Lung (tissue), 12 donors: Measurements from ENCODE around the gene A3GALT2. TPM values are rescaled to one million over a fixed set of nuclear protein-coding genes. Genes with fewer than 3 reads are reported as not detected.

ENCODE experiments used
- ATAC-seq: fragments of 200-7000 bp; cut with Tn5 transposase; one replicate; pipeline ENCODE4 v1.9.1; 2020; ENCODE audit warnings: moderate number of reproducible peaks; ENCODE audit not compliant: insufficient read depth, low FRiP score
- DNase-seq, 3 donors: peaks; one replicate each; pipeline ENCODE4 v3.0.0-alpha.2; 2013 to 2017
- H3K27ac ChIP-seq, 2 donors: one replicate each; pipeline ENCODE4 v1.5.1; 2013; ENCODE audit warnings: mild to moderate bottlenecking in 2 of 2, moderate library complexity in 2 of 2, control low read depth in 1 of 2, inconsistent platforms in 1 of 2, low read depth in 1 of 2, low read length in 1 of 2
- H3K27me3 ChIP-seq, 3 donors: one replicate each; pipeline ENCODE4 v1.5.1; 2013; ENCODE audit warnings: low read length in 2 of 3; ENCODE audit not compliant: control insufficient read depth in 3 of 3, insufficient read depth in 3 of 3
- H3K36me3 ChIP-seq, 4 donors: one replicate each; pipeline ENCODE4 v1.5.1; 2013; ENCODE audit warnings: low read length in 4 of 4, mild to moderate bottlenecking in 1 of 4, moderate library complexity in 1 of 4; ENCODE audit not compliant: control insufficient read depth in 4 of 4, insufficient read depth in 4 of 4
- H3K4me1 ChIP-seq, 5 donors: one replicate each; pipeline ENCODE4 v1.5.1; 2013; ENCODE audit warnings: low read length in 5 of 5, mild to moderate bottlenecking in 2 of 5, moderate library complexity in 1 of 5; ENCODE audit not compliant: control insufficient read depth in 5 of 5, insufficient read depth in 5 of 5
- H3K4me3 ChIP-seq: one replicate; pipeline ENCODE4 v1.5.1; 2013; ENCODE audit warnings: mild to moderate bottlenecking, control low read depth, moderate library complexity
- H3K9ac ChIP-seq, 2 donors: one replicate each; pipeline ENCODE4 v1.5.1; 2013; ENCODE audit warnings: low read length in 2 of 2, control low read depth in 1 of 2; ENCODE audit not compliant: insufficient read depth in 1 of 2
- H3K9me3 ChIP-seq, 4 donors: one replicate each; pipeline ENCODE4 v1.5.1; 2013; ENCODE audit warnings: low read length in 3 of 4, mild to moderate bottlenecking in 1 of 4, moderate library complexity in 1 of 4; ENCODE audit not compliant: control insufficient read depth in 4 of 4, insufficient read depth in 3 of 4
- WGBS, 2 donors: extraction: QIAGEN DNeasy Blood & Tissue Kit; methylation state at CpG; one replicate each; pipeline ENCODE4 v1.1.7; 2013; 5-methylcytosine and 5-hydroxymethylcytosine counted together
- polyA plus RNA-seq, 2 donors: library from polyadenylated mRNA; stranded (reverse); fragments of 200-250 nt; gene quantifications; one replicate each; pipeline ENCODE4 v1.2.1, GENCODE V29; 2013
- total RNA-seq, 2 donors: library from RNA; depleted of rRNA in 1 of 2; stranded (reverse); fragments of >200 nt in 1 of 2; gene quantifications; one replicate each; pipeline ENCODE4 v1.2.1, GENCODE V29; 2014 to 2021
- TF ChIP-seq, protein P1 (sequence below): IDR thresholded peaks from 2 replicates; pipeline ENCODE4 v1.5.1; 2012; ENCODE audit warnings: mild to moderate bottlenecking; ENCODE audit errors: control extremely low read depth, extremely low read depth
- donor health status: control.
- donor health status: control.
- donor health status: Bipolar disorder and iron deficiency.
- donor health status: healthy.
- donor health status: DM: yes; HTN: yes; CAD: no.

A3GALT2 gene
- total and polyA plus RNA-seq, 4 donors, result 0.07 to 0.28 TPM; not detected in 2

DNA sequence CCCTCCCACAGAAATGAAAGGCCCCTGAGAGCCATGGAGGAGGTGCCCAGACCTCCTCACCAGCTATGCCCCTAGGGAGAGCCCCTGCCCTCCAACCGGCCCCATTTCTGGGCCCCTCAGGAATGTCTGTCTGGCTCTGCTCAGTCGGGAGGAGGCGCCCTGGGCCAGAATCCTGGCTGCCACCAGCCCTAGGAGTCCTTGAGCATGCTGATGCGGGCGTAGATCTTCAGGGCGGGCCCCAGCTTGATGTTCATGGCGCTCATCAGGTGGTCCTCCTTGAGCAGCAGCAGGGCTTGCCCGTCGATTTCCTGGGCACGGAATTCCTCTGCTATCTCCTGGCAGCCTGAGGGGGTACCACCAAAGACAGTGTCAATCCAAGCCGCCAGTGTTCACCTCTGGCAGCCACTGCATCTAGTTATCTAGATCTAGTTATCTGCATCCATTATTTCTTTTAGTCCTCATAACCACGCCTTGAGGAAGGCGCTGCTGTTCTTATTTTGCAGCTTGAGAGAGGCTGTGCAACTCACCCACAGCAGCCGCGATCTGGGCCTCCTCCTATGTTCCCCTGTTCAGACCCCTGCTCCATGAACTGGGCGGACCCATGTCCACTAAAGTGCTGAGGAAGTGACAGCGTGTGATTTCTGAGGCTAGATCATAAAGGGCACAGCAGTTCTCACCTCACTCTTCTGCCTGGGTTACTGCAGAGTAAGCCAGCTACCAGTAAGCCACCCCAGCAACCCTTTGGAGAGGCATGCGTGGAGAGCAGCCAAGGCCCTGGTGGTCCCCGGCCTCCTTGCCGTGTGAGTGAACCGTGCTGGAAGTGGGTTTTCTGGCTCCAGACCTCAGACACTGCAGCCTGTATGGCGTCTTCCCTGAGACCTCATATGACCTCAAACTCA is 4.0 kb upstream of the A3GALT2 start:
- Histone ChIP-seq H3K9ac (no peak overlapping the region), H3K27me3 (no peaks in the 10 kb centered on the region), H3K4me1 (peaks cover 0 to 8% (median 0%) of the 10 kb centered on the region in 5 donors), H3K4me3 (no peak overlapping the region), H3K9me3 (no peaks in the 10 kb centered on the region), H3K27ac (peak overlapping the region in 1 of 2 donors; percentile 6), H3K36me3 (peaks cover 55 to 64% (median 61%) of the 10 kb centered on the region in 4 donors)
- 83 to 85% methylated on average over 22 of the region's 22 CpGs for WGBS, 2 donors
- DNase-seq (no peak), ATAC-seq (no peak)
- TF ChIP-seq, protein P1, sequence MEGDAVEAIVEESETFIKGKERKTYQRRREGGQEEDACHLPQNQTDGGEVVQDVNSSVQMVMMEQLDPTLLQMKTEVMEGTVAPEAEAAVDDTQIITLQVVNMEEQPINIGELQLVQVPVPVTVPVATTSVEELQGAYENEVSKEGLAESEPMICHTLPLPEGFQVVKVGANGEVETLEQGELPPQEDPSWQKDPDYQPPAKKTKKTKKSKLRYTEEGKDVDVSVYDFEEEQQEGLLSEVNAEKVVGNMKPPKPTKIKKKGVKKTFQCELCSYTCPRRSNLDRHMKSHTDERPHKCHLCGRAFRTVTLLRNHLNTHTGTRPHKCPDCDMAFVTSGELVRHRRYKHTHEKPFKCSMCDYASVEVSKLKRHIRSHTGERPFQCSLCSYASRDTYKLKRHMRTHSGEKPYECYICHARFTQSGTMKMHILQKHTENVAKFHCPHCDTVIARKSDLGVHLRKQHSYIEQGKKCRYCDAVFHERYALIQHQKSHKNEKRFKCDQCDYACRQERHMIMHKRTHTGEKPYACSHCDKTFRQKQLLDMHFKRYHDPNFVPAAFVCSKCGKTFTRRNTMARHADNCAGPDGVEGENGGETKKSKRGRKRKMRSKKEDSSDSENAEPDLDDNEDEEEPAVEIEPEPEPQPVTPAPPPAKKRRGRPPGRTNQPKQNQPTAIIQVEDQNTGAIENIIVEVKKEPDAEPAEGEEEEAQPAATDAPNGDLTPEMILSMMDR, result no peak

GRCh38 chr1:33323663-33324477 is 3.0 kb upstream of the A3GALT2 start:
- TF ChIP-seq, protein P1, result no peak
- peak in 1 of 3 donors; percentile 49 for DNase-seq
- Histone ChIP-seq H3K4me1 (peaks cover 0 to 8% (median 0%) of the 10 kb centered on the region in 5 donors), H3K9ac (no peak overlapping the region), H3K36me3 (peaks cover 46 to 56% (median 50%) of the 10 kb centered on the region in 4 donors), H3K27me3 (no peaks in the 10 kb centered on the region), H3K9me3 (no peaks in the 10 kb centered on the region), H3K4me3 (no peak overlapping the region), H3K27ac (no peak overlapping the region)
- no peak for ATAC-seq
- WGBS, 2 donors, result 81 to 87% methylated on average over 14 of the region's 14 CpGs

DNA sequence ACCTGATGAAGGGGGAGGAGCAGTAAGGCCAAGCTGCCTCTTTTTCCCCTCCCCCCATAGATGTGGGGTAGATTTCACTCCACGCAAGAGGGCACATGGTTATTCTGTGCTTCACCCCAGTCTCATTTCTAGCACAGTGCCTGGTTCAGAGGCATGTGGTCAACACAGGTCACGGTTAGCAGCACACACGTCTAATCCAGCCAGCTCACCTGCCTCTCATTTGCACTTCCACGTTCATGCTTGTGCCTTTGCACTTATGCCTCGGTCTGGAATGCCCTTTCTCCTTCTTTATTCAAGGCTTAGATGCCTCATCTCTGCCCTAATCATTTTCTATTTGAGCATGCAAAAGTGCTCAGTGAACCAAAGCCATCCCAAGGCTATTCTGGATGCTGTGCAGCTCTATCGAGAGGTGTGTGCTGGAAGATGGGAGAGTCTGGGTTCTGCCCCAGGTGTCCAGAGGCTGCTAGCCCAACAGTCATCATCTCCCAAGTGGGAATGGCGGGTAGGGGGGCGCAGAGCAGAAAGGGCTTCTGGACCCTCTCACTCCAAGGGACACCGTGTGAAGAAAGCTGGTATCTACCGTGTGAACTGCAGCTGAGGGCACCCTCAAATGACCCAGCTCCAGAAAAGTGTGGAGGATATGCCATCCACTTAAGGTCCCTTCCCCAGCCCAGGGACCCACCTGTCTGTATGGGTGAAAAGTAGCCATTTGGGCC is 2.1 kb upstream of the A3GALT2 start:
- Histone ChIP-seq H3K36me3 (peaks cover 40 to 48% (median 47%) of the 10 kb centered on the region in 4 donors), H3K4me1 (peaks cover 0 to 7% (median 0%) of the 10 kb centered on the region in 5 donors), H3K9ac (no peak overlapping the region), H3K27ac (no peak overlapping the region), H3K9me3 (no peaks in the 10 kb centered on the region), H3K4me3 (no peak overlapping the region), H3K27me3 (no peaks in the 10 kb centered on the region)
- no peak for ATAC-seq
- TF ChIP-seq, protein P1, result no peak
- DNase-seq, result no peak
- WGBS, 2 donors, result 88 to 93% methylated on average over 10 of the region's 10 CpGs
